MM.1S (cell line): ENCODE measurements around the gene C19orf81.

Experiments used
- DNase-seq: peaks from one replicate; pipeline ENCODE4 v3.0.0-alpha.2; 2015
- H2AFZ ChIP-seq: fragments of 300-600 bp; sonication (generic); 2 replicates; pipeline ENCODE4 v1.6.0; 2016; ENCODE audit warnings: antibody characterized with exemption, low read length
- H3F3A ChIP-seq: fragments of 300-600 bp; sonication (generic); 2 replicates; pipeline ENCODE4 v1.6.1; 2016; ENCODE audit warnings: mild to moderate bottlenecking, antibody characterized with exemption, low read length, moderate library complexity, mixed read lengths; ENCODE audit not compliant: insufficient read depth
- H3K27ac ChIP-seq: fragments of 300-600 bp; sonication (generic); 2 replicates; pipeline ENCODE4 v1.5.1; 2016; ENCODE audit warnings: mild to moderate bottlenecking, low read length
- H3K27me3 ChIP-seq: fragments of 300-600 bp; sonication (generic); replicated peaks from 2 replicates; pipeline ENCODE4 v1.6.0; 2016; ENCODE audit warnings: low read length; ENCODE audit not compliant: insufficient read depth
- H3K36me3 ChIP-seq: fragments of 300-600 bp; sonication (generic); replicated peaks from 2 replicates; pipeline ENCODE4 v1.6.1; 2016; ENCODE audit warnings: mild to moderate bottlenecking, low read length, mixed read lengths; ENCODE audit not compliant: insufficient read depth
- H3K4me1 ChIP-seq: fragments of 300-600 bp; sonication (generic); 2 replicates; pipeline ENCODE4 v1.6.1; 2016; ENCODE audit warnings: low read length, mixed read lengths
- H3K4me2 ChIP-seq: fragments of 300-600 bp; sonication (generic); 2 replicates; pipeline ENCODE4 v1.6.0; 2016; ENCODE audit warnings: low read depth, low read length
- H3K4me3 ChIP-seq: fragments of 300-600 bp; sonication (generic); 2 replicates; pipeline ENCODE4 v1.5.1; 2016; ENCODE audit warnings: low read length, mixed read lengths
- H3K79me2 ChIP-seq: fragments of 300-600 bp; sonication (generic); 2 replicates; pipeline ENCODE4 v1.6.1; 2016; ENCODE audit warnings: mixed run types, low read length, mixed read lengths
- H3K9ac ChIP-seq: fragments of 300-600 bp; sonication (generic); 2 replicates; pipeline ENCODE4 v1.6.1; 2016; ENCODE audit warnings: low read length, mixed read lengths
- H3K9me2 ChIP-seq: fragments of 300-600 bp; sonication (generic); replicated peaks from 2 replicates; pipeline ENCODE4 v1.6.1; 2016; ENCODE audit warnings: mild to moderate bottlenecking, low read length, mixed read lengths; ENCODE audit not compliant: insufficient read depth
- H3K9me3 ChIP-seq: fragments of 300-600 bp; sonication (generic); replicated peaks from 2 replicates; pipeline ENCODE4 v1.6.1; 2016; ENCODE audit warnings: mild to moderate bottlenecking, low read length, mixed read lengths; ENCODE audit not compliant: insufficient read depth
- H4K20me1 ChIP-seq: fragments of 300-600 bp; sonication (generic); 2 replicates; pipeline ENCODE4 v1.6.1; 2016; ENCODE audit warnings: mild to moderate bottlenecking, low read length, moderate library complexity, mixed read lengths; ENCODE audit not compliant: insufficient read depth
- EZH2 ChIP-seq: fragments of 300-600 bp; sonication (generic); optimal IDR thresholded peaks from 2 replicates; pipeline ENCODE3; 2017; ENCODE audit warnings: low read depth, mild to moderate bottlenecking, antibody characterized with exemption, low read length, mixed read lengths
- EZH2phosphoT487 ChIP-seq: fragments of 300-600 bp; sonication (generic); IDR thresholded peaks from 2 replicates; pipeline ENCODE4 v1.6.1; 2018; ENCODE audit warnings: antibody characterized with exemption, low read length
- TF ChIP-seq, protein P1 (sequence below): fragments of 300-600 bp; sonication (generic); IDR thresholded peaks from 2 replicates; pipeline ENCODE4 v1.5.1; 2016; ENCODE audit warnings: antibody characterized with exemption, low read length, mixed read lengths

Gene C19orf81

GRCh38 chr19:50632151-50632835 lies 17.0 kb upstream of the C19orf81 start:
- Histone ChIP-seq H4K20me1 (no peaks in the 10 kb centered on the region), H2AFZ (no peak overlapping the region), H3F3A (no peaks in the 10 kb centered on the region), H3K27ac (no peak overlapping the region), H3K9ac (no peak overlapping the region), H3K27me3 (peaks cover 40% of the 10 kb centered on the region), H3K4me1 (no peaks in the 10 kb centered on the region), H3K79me2 (no peaks in the 10 kb centered on the region), H3K36me3 (no peaks in the 10 kb centered on the region), H3K9me2 (no peaks in the 10 kb centered on the region), H3K4me2 (no peak overlapping the region), H3K9me3 (no peaks in the 10 kb centered on the region), H3K4me3 (no peak overlapping the region)
- DNase-seq = no peak
- no peak for TF ChIP-seq EZH2
- TF ChIP-seq, protein P1, sequence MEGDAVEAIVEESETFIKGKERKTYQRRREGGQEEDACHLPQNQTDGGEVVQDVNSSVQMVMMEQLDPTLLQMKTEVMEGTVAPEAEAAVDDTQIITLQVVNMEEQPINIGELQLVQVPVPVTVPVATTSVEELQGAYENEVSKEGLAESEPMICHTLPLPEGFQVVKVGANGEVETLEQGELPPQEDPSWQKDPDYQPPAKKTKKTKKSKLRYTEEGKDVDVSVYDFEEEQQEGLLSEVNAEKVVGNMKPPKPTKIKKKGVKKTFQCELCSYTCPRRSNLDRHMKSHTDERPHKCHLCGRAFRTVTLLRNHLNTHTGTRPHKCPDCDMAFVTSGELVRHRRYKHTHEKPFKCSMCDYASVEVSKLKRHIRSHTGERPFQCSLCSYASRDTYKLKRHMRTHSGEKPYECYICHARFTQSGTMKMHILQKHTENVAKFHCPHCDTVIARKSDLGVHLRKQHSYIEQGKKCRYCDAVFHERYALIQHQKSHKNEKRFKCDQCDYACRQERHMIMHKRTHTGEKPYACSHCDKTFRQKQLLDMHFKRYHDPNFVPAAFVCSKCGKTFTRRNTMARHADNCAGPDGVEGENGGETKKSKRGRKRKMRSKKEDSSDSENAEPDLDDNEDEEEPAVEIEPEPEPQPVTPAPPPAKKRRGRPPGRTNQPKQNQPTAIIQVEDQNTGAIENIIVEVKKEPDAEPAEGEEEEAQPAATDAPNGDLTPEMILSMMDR = no peak
- no peak for TF ChIP-seq EZH2phosphoT487

GRCh38 chr19:50633359-50633758 lies 15.9 kb upstream of the C19orf81 start:
- Histone ChIP-seq H3K9ac (no peak overlapping the region), H3K27me3 (peaks cover 41% of the 10 kb centered on the region), H3K36me3 (no peaks in the 10 kb centered on the region), H3K4me3 (no peak overlapping the region), H3K79me2 (no peaks in the 10 kb centered on the region), H3K9me3 (no peaks in the 10 kb centered on the region), H3K9me2 (no peaks in the 10 kb centered on the region), H3K4me1 (no peaks in the 10 kb centered on the region), H3K27ac (no peak overlapping the region), H2AFZ (no peak overlapping the region), H4K20me1 (no peaks in the 10 kb centered on the region), H3K4me2 (no peak overlapping the region), H3F3A (no peaks in the 10 kb centered on the region)
- no peak for DNase-seq
- TF ChIP-seq EZH2 (no peak), EZH2phosphoT487 (no peak)
- TF ChIP-seq, protein P1 = no peak

GRCh38 chr19:50633973-50634372 lies 15.3 kb upstream of the C19orf81 start:
- H3K4me3 ChIP-seq = no peak overlapping the region
- H3K9me2 ChIP-seq = no peaks in the 10 kb centered on the region
- no peaks in the 10 kb centered on the region for H4K20me1 ChIP-seq
- peaks cover 43% of the 10 kb centered on the region for H3K27me3 ChIP-seq
- H3F3A ChIP-seq = no peaks in the 10 kb centered on the region
- H2AFZ ChIP-seq = no peak overlapping the region
- DNase-seq = no peak
- H3K79me2 ChIP-seq = no peaks in the 10 kb centered on the region
- H3K27ac ChIP-seq = no peak overlapping the region
- H3K36me3 ChIP-seq = no peaks in the 10 kb centered on the region
- H3K9ac ChIP-seq = no peak overlapping the region
- no peak overlapping the region for H3K4me2 ChIP-seq
- TF ChIP-seq, protein P1 = no peak
- TF ChIP-seq EZH2phosphoT487 (no peak), EZH2 (no peak)
- no peaks in the 10 kb centered on the region for H3K4me1 ChIP-seq
- H3K9me3 ChIP-seq = no peaks in the 10 kb centered on the region
